NCI-H1417 (cell line): ENCODE data around the gene PPP1R12B.
A peak's percentile ranks its signal among the peaks of the same experiment; 100 is the strongest.
"Not testable (repeated sequence)": the region's sequence is repeated elsewhere in the genome, so short reads cannot be mapped to it uniquely, and the experiment has no call there.

Experiments used
- DNase-seq, 3 experiments: peaks; one replicate each; lab custom pipeline; 2025; lab: John Stamatoyannopoulos, UW

PPP1R12B gene

GRCh38 chr1:202343652-202344349 lies 4.7 kb upstream of the PPP1R12B start:
- peak in 2 of 3 experiments; percentile 76 to 90 for DNase-seq

- no peak for DNase-seq
Measured at GRCh38 chr1:202348005-202348508, 442 bp upstream of the PPP1R12B start.

- peak in 1 of 3 experiments; percentile 68 for DNase-seq
Measured at GRCh38 chr1:202349206-202349928, 868 bp downstream of the PPP1R12B start.

GRCh38 chr1:202351725-202352124 lies 3.2 kb downstream of the PPP1R12B start:
- DNase-seq, result no peak

GRCh38 chr1:202352583-202353197 lies 4.2 kb downstream of the PPP1R12B start:
- not testable (repeated sequence) for DNase-seq

GRCh38 chr1:202355944-202356553 lies 7.5 kb downstream of the PPP1R12B start:
- DNase-seq, result no peak

- DNase-seq, result no peak
Measured at GRCh38 chr1:202357506-202357905, 9.0 kb downstream of the PPP1R12B start.

GRCh38 chr1:202361224-202361623 lies 12.7 kb downstream of the PPP1R12B start:
- no peak for DNase-seq

- DNase-seq, result no peak
Measured at GRCh38 chr1:202361701-202362100, 13.2 kb downstream of the PPP1R12B start.

GRCh38 chr1:202362212-202362611 lies 13.7 kb downstream of the PPP1R12B start:
- peak in 2 of 3 experiments; percentile 20 to 79 for DNase-seq

GRCh38 chr1:202365092-202365815 lies 16.8 kb downstream of the PPP1R12B start:
- no peak for DNase-seq

- peak in 1 of 3 experiments; percentile 3 for DNase-seq
Measured at GRCh38 chr1:202367271-202367670, 18.8 kb downstream of the PPP1R12B start.

GRCh38 chr1:202370906-202371305 lies 22.4 kb downstream of the PPP1R12B start:
- DNase-seq, result not testable (repeated sequence)

GRCh38 chr1:202374099-202374498 lies 25.6 kb downstream of the PPP1R12B start:
- peak in 1 of 3 experiments; percentile 55 for DNase-seq

- not testable (repeated sequence) for DNase-seq
Measured at GRCh38 chr1:202375175-202375574, 26.7 kb downstream of the PPP1R12B start.

GRCh38 chr1:202376247-202376646 lies 27.7 kb downstream of the PPP1R12B start:
- DNase-seq, result no peak

- peak in 1 of 3 experiments; percentile 58 for DNase-seq
Measured at GRCh38 chr1:202379884-202380529, 31.5 kb downstream of the PPP1R12B start.

- not testable (repeated sequence) for DNase-seq
Measured at GRCh38 chr1:202380535-202380934, 32.0 kb downstream of the PPP1R12B start.

GRCh38 chr1:202381867-202382266 lies 33.4 kb downstream of the PPP1R12B start:
- DNase-seq, result not testable (repeated sequence)

GRCh38 chr1:202395831-202396230 lies 47.3 kb downstream of the PPP1R12B start:
- not testable (repeated sequence) for DNase-seq

- no peak for DNase-seq
Measured at GRCh38 chr1:202397256-202397655, 48.8 kb downstream of the PPP1R12B start.
